T47D (cell line): ENCODE data around the gene ADAMTS7.
"Not testable (repeated sequence)": the region's sequence is repeated elsewhere in the genome, so short reads cannot be mapped to it uniquely, and the experiment has no call there.

Source experiments
- DNase-seq, 2 experiments: peaks; one replicate each; pipeline versions ENCODE4 v3.0.0 to v3.0.0-alpha.2; 2011 to 2012; ENCODE audit warnings: low read depth in 1 of 2, low spot score in 1 of 2
- JUND ChIP-seq: IDR thresholded peaks from 2 replicates; pipeline ENCODE4 v1.6.1; 2012; ENCODE audit warnings: low read depth
- in situ Hi-C: cut with HindIII; loops from 2 replicates; pipeline ENCODE4 v1.10.0; 2016; ENCODE audit warnings: low sequenced_read_pairs, low pct_unique_long_range_greater_than_20kb

The ADAMTS7 gene

DNA sequence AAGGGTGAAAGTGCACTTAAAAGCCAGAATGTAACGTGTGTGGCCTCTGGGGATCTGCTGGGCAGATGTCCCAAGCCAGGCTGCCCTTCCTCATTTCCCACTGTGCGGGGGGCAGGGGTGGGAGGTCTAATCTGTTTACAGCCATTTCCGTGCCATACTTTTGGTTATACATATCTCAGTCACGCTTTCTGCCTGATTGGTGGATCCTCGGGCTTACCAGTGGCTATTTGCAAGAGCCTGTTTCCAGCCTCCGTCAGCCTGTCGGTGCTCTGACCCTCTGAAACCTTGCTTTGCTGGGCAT lies 58.0 kb downstream of the ADAMTS7 start:
- in situ Hi-C loops, DNase-seq: not testable (repeated sequence)

DNA sequence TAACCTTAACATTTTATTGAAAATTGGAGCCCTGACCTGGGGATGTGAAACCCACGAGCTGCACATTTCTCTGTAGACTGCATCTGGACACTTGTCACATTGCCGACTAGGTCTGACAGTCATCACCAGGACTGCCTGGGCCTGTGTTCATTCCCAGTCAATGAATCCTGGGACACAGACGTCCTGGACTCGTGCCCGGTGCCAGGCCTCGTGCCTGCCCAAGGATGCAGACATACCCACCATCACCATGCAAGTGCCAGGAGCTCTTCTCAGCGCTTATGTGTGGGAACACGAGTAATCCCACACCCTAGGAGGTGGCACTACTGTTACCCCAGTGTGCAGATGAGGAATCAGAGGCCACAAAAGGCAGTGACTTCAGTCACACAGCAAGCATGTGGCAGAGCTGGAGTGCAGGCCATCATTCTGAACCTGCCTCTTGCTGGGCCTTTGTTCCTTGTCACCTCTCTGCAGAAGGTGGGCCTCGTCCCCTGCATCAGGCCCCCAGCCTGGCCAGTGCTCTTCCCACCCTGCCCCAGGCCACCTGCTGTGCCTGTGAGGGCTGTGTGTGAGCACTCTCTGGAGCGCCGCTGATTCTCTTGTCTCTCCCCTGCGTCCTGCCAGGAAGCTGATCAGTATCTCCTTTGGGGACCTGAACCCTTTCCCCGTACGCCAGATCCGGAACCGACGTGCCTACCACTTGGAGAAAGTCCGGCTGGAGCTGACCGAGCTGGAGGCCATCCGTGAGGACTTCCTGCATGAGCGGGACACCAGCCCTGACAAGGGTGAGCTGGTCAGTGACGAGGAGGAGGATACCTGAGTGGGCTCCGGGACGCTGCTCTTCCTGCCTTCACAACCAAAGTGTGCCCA lies 58.5 kb downstream of the ADAMTS7 start:
- no peak for TF ChIP-seq JUND
- in situ Hi-C loops = no loop called here
- DNase-seq = no peak

DNA sequence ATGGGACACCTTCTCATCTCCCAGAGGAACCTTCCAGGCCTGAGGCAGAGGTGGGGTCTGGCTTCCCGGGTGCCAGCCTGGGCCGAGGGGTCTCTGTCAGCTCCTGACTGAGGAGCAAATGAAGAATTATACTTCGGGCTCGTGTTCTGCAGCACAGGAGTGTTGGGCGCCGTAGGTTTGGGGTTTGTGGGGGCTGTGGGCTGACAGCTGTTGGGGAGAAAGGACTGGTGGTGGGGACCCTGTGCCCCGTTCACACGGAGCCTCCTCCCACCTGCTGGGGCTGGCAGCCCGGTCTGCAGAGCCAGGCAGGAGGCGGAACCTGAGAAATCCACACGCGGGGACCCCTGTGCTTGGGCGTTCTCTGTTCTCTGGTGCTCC lies 59.7 kb downstream of the ADAMTS7 start:
- DNase-seq = no peak
- TF ChIP-seq JUND = no peak
- in situ Hi-C loops = no loop called here

DNA sequence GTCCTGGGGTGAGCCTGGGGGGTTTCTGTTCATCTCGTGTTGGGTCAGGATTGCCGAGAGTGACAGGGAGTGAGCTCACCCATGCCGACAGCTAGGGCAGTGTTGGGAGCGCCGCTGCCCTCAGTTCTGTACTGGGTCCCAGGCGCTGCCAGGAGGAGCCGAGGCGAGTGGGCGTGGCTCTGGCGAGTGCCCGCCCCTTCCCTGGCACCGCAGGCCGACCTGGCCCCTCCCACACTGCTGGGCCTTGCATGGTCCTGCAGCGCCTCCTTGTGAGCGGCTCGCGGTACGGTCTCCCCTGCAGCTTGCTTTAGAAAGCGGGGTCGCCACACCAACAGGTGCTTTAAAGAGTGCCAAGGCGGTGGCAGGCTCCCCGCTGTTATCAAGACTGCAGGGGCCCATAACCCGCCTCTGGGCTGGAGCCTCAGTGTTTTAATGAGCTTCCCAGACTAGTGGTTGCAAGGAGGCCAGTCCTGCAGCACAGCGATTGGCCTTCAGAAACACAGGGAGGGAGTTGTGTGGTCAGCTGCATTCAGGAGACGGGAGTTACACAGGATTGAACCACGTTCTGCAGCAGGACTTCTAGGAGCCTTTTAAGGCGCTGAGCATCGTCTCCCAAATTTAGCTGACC lies 60.2 kb downstream of the ADAMTS7 start:
- DNase-seq = peak; percentile 87 to 92
- in situ Hi-C loops = not testable (repeated sequence)

DNA sequence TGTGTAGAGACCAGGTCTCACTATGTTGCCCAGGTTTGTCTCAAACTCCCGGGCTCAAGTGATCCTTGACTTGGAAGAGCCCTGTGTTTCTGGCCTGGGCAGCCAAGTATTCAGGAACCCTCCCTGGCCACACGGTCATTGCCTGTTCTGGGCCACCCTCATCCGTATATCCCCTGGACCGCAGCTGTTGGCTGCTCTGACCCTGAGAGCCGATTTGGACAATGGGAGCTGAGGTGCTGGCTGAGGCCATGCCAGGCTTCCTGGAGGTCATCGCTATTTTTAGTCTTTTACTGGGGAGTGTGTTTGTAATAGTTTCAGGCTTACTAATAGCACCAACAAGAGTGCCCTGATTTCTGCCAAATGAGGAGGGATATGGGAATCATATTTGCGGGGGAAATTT lies 60.7 kb downstream of the ADAMTS7 start:
- in situ Hi-C loops = no loop called here
- TF ChIP-seq JUND = no peak
- DNase-seq = no peak

DNA sequence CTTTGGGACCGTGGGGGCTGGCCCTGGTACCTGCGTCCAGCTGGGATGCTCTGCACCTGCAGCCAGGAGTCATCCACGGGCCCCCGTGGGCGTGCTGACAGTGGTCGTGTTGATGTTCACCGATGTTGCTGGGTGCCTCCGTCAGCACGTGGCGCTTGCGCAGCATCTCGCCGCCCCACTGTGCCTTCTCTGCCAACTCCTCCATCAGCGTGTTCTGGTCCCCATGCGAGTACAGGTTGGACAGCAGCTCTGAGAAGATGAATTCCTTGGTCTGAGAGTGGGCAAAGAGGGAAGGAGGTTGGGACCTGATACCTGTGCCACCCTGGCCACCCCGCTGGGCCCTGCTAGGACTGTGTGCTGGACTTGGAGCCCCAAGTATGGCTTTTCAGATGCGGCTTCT lies 61.4 kb downstream of the ADAMTS7 start:
- in situ Hi-C loops = no loop called here
- no peak for DNase-seq
- no peak for TF ChIP-seq JUND

DNA sequence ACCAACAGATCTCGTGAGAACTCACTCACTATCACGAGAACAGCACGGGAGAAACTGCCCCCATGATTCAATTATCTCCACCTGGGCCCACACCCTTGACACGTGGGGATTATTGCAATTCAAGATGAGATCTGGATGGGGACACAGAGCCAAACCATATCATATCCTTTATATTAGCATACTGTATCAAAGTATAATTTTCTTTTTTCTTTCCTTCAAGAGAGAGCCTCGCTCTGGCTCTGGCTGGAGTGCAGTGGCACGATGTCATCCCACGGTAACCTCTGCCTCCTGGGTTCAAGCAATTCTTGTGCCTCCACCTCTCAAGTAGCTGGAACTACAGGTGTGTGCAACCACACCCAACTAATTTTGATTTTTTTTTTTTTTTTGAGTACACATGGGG lies 63.4 kb downstream of the ADAMTS7 start:
- in situ Hi-C loops, DNase-seq: not testable (repeated sequence)

DNA sequence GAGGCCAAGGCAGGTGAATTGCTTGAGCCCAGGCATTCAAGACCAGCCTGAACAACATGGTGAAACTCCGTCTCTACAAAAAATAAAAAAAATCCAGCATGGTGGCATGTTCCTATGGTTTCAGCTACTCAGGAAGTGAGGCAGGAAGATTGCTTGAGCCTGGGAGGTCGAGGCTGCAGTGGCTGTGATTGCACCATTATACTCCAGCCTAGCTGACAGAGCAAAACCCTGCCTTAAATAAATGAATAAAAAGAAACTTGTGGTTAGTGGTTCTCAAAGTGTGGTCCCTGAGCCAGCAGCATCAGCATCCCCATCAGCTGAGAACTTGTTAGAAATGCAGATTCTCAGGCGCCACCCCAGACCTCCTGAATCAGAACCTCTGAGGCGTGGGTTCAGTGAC lies 69.6 kb downstream of the ADAMTS7 start:
- DNase-seq = not testable (repeated sequence)

DNA sequence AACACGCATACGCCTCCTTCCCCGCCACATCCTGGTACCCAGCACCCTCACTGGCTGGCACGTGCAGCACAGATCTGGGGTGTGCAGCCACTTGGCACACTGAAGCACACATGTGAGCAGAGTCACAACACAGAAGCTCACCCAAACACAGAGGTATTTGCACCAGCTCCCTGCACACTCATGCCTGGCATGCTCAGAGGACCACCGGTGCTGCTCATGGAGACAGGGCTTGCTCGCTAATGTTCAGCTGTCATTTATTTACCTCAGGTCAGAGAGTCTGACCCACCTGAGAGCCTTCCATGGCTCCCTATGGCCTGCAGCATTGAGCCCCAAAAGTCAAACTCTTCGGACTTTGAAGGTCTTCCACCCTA lies 70.4 kb downstream of the ADAMTS7 start:
- no peak for DNase-seq
- in situ Hi-C loops = no loop called here
- no peak for TF ChIP-seq JUND

More for the DNA sequence above, 69.6 kb downstream of the ADAMTS7 start:
- in situ Hi-C loops = not testable (repeated sequence)

DNA sequence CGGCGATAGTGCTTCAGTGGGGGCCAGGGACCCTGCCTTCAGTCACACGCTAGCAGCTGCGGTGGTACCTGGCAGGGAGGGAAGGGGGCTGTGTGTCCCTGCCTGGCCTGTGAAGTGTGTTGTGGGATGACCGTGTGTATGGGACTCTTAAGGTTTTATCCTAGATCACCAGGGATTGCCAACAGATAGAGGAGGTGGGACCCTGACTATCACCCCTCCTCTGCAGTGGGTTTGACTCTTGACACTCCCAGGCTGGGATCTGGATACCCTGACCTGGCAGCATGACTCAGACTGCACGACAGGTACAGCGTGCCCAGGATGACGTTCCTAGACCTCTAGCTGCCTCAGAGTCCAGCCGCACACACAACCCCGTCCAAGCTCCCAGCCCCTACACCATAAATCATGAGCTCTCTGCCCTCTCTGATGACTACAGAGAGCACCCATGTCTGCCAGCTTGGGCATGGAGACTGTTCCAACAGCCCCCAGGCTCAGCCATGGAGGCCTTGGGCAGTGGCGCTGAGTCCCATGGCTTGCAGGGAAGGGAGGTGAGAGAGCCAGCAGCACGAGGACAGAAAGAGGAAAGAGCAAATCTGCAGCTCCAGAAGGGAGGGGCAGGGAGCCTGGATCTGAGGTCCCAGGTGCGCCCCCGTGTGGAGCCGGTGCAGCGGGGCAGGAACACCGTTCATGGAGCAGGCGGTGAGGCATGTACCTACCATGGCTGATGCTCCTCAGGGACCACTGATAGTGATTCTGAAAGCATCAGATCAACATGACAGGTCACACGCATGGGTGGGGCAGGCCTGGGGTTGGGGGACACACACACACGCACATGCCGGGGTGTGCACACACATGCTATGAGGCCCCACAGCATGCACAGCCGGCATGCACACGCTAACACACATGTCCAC lies 71.0 kb downstream of the ADAMTS7 start:
- peak in 1 of 2 experiments; percentile 76 for DNase-seq
- in situ Hi-C loops = no loop called here
- TF ChIP-seq JUND = no peak

DNA sequence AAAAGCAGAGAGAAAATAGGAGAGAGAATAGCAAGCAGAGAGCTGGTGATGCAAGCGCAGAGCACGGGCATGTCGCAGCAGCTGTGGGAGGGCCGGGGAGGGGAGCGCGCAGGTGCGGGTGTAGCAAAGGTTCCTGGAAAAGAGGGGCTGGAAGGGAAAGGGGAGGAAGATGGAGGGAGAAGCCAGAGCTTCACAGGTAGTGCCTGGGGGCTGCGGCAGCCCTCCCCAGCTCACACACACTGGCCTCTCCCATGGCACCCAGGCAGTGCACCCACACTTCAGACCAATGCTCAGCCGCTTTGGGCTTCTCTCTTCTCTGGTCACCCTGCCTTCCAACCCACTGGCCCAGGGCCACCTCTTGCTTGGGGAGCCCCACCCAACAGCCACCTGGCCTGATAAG lies 72.1 kb downstream of the ADAMTS7 start:
- in situ Hi-C loops = no loop called here
- TF ChIP-seq JUND = no peak
- DNase-seq = no peak

DNA sequence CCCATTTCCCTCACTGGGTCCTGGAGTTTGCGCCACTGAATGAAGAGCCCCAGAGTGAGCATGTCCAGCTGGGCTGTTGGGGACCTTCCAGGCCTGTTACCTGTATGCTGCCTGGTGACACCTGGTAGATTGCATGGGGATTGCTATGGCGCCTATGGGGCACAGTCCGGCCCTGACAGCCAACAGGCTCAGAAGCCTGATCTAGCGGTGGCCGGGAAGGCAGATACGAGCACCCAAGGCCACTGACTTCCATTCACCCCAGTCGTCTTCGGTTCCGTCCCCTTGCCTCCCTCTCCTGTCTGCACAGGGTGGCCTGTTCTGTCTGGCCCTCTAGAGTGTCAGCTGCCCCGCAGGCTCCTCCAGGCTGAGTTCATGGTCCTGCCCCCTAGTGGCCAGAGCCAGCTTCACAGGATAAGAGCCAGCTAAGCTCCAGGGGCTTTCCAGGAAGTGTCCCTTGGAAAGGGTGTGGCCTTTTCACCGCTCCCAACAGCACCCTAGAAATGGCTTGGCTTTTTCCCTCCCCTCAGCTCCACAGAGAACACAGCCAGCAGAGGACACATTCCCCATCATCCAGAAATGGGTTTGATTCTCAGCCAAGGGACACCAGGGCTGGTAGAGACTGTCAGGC lies 73.2 kb downstream of the ADAMTS7 start:
- in situ Hi-C loops = not testable (repeated sequence)
- peak in 1 of 2 experiments; percentile 69 for DNase-seq
